GM12801 (cell line): Measurements from ENCODE around the gene YDJC.

Experiments
- CTCF ChIP-seq: IDR thresholded peaks from one replicate; pipeline ENCODE4 v1.5.1; 2011; ENCODE audit warnings: control low read depth; ENCODE audit not compliant: insufficient read length; ENCODE audit errors: extremely low read depth

Gene YDJC

GRCh38 chr22:21669026-21669425, 39.2 kb upstream of the YDJC start:
- no peak for TF ChIP-seq CTCF

DNA sequence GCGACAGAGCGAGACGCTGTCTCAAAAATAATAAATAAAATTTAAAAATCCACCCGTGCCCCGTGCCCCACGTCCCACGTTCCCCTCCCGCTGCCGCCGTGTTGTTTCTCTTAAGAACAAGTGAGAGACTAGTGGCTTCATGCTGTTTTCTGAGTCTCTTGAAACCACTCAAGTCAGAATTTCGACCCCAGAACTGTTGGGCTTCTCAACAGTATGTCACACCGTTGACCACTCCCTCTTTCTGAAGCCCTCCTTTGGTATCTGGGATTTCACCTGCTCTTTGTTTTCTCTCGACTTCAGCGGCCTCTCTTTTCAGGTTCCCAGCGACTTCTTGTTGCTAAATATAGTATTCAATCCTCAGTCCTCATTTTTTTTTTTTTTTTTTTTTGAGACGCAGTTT, 37.0 kb upstream of the YDJC start:
- TF ChIP-seq CTCF = no peak

DNA sequence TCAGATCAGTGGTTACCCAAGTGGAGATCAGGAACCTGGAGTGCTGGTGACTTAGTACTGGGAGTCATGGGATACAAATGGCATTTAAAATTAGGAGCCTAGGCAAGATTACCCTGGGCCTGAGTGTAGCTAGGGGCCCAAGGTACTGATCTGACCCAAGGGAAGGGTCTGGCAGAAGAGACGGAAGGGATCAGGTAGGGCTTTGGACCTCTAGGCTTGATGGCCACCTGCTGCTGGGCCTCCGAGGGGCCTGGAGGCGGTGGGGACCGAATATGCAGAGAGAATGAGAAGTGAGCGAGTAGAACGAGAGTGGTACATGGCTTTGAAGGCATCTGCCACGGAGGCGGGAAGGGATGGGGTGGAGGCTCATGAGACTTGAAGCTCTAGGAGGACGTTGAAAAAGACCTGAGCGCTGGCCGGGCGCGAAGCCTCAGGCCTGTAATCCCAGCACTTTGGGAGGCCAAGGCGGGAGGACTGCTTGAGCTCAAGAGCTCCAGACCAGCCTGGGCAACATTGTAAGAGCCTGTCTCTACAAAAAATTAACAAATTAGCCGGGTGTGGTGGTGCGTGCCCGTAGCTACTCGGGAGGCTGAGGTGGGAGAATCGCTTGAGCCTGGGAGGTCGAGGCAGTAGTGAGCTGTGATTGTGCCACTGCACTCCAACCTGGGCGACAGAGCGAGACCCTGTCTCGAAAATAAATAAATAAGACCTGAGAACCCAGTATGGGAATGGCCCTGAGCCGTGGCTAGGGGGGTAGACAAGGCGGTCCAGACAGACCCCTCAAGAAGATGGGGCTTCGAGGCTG, 35.4 kb upstream of the YDJC start:
- TF ChIP-seq CTCF = no peak

DNA sequence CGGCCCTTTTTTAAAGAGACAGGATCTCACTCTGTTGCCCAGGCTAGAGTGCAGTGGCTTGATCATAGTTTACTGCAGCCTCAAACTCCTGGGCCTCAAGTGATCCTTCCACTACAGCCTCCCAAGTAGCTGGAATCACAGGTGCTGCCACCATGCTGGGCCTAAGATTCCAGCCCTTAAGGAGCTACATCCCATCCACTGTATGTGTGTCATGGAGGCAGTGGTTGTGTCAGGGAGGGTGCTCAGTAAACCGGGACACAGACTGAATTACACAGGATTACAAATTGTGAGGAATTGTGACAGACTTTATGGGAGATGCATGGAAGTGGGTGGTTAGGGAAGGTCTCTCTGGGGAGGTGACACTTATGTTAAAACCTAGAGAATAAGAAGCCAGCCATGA, 33.9 kb upstream of the YDJC start:
- TF ChIP-seq CTCF = no peak

DNA sequence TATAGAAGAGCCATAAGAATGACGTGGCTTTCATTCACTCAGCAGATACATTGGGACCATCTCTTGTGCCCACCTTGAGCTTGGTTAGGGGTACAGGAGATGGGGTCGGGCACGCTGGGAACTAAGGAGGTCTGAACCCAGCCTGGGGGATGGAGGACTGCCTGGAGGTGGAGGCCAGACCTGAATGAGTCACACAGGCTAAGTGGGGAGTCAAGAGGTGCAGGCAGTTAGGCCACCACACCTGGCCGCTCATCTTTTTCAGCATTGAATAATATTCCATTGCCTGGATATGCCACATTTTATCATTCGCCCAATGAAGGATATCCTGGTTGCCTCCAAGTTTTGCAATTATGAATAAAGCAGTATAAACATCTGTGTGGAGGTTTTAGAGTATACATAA, 32.2 kb upstream of the YDJC start:
- TF ChIP-seq CTCF = no peak

- TF ChIP-seq CTCF = no peak
Measured at GRCh38 chr22:21660904-21661303, 31.1 kb upstream of the YDJC start.

DNA sequence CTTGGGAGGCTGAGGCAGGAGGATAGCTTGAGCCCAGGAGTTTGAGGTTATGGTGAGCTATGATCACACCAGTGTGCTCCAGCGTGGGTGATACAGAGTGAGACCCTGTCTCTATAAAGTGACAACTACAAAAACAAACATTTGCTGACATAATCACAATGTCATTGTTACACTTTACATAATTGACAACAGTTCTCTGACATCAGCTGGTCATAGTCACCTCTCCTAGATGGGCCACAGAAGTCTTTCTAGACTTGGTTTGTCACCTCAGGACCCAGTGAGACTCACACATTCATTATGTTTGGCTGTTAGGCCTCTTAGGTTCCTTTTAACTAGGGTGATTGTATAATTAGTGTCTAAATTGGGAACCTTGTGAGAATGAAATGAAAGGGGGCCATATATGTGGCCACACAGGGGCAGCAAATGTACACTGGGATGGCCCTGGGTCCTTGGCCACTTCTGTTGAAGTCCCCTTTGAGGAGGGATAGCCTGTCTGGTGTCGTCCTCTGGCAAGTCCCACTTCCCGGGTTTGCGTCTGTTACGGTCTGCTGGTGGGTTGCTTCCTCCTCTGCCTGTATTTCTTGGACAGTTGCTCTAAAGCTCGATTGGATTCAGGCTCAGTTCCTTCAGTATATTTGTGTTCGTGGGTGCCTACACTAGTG, 30.2 kb upstream of the YDJC start:
- TF ChIP-seq CTCF = no peak
